ENCODE results near the gene SHB. TPM values are rescaled to one million over a fixed set of nuclear protein-coding genes. Genes with fewer than 3 reads are reported as not detected.
A peak's percentile ranks its signal among the peaks of the same experiment; 100 is the strongest.

SHB gene
- total RNA-seq, 1 donor: 19.9 TPM

GRCh38 chr9:38019731-38020130 lies 49.3 kb downstream of the SHB start:
- no peak for DNase-seq (ENCODE audit: low read depth)
- TF ChIP-seq, protein P1, sequence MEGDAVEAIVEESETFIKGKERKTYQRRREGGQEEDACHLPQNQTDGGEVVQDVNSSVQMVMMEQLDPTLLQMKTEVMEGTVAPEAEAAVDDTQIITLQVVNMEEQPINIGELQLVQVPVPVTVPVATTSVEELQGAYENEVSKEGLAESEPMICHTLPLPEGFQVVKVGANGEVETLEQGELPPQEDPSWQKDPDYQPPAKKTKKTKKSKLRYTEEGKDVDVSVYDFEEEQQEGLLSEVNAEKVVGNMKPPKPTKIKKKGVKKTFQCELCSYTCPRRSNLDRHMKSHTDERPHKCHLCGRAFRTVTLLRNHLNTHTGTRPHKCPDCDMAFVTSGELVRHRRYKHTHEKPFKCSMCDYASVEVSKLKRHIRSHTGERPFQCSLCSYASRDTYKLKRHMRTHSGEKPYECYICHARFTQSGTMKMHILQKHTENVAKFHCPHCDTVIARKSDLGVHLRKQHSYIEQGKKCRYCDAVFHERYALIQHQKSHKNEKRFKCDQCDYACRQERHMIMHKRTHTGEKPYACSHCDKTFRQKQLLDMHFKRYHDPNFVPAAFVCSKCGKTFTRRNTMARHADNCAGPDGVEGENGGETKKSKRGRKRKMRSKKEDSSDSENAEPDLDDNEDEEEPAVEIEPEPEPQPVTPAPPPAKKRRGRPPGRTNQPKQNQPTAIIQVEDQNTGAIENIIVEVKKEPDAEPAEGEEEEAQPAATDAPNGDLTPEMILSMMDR (IDR thresholded peaks at IDR 0.05; ENCODE audit: insufficient read depth, low read depth, low read length): no peak

GRCh38 chr9:38018958-38019602 lies 49.9 kb downstream of the SHB start:
- TF ChIP-seq, protein P1 (IDR thresholded peaks at IDR 0.05; ENCODE audit: insufficient read depth, low read depth, low read length): no peak
- no peak overlapping the region for H3K4me3 ChIP-seq (ENCODE audit: low read depth, low read length)
- peak; percentile 71 for DNase-seq (ENCODE audit: low read depth)

More at GRCh38 chr9:38019731-38020130, 49.3 kb downstream of the SHB start:
- no peak overlapping the region for H3K4me3 ChIP-seq (ENCODE audit: low read depth, low read length)

- H3K4me3 ChIP-seq (ENCODE audit: low read depth, low read length): no peak overlapping the region
- TF ChIP-seq, protein P1 (IDR thresholded peaks at IDR 0.05; ENCODE audit: insufficient read depth, low read depth, low read length): no peak
- no peak for DNase-seq (ENCODE audit: low read depth)
These were observed 50.6 kb downstream of the SHB start for GRCh38 chr9:38018241-38018957.

DNA sequence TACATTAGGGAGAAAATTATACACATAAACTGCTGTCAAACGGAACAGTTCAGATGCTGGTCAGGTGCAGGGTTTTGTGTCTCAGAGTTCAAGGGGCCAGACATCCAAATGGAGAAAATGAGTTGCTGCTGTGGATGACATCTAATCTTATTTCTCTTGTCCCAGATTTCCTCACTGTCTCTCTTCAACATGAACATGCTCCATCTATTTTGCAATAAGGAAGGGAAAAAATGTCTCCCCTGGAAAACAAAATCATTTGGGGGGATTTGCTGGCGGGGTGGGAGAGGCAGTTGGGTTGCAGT lies 51.2 kb downstream of the SHB start:
- no peak overlapping the region for H3K4me3 ChIP-seq (ENCODE audit: low read depth, low read length)
- DNase-seq (ENCODE audit: low read depth): no peak
- TF ChIP-seq, protein P1 (IDR thresholded peaks at IDR 0.05; ENCODE audit: insufficient read depth, low read depth, low read length): no peak

DNA sequence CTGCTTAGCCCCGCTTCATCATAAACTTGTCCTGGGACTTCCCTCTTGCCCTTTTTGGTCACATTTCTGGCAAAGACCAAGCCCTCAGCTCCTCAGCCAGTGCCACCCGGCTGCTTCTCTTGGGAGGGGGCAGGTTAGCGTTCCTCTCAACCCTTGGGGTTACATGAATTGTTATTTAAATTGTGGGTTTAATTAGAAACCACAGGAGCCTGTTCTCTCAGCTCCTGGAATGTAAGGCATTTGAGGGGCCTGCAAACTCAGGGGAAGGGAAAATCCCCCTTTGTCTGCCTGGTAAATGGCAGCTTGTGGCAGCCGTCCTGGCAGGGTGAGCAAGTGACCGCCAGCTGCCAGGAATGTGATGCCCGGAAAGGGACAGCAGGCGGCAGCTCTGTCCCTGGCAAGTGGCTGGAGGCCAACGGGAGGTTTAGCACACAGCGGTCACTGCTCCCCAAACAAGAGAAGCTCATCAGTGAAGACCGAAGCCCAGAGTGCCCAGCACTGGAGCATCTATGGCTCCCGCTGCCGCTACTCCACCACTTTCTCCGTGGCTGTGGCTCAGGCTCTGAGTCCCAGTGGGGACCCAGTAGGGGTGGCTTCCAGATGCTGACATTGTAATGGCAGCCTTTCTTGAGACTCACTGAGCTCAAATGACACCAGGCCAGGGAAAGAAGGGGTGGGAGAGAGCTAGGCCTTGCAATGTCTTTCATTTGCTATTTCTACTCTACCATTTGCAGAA lies 51.7 kb downstream of the SHB start:
- TF ChIP-seq, protein P1 (IDR thresholded peaks at IDR 0.05; ENCODE audit: insufficient read depth, low read depth, low read length): no peak
- DNase-seq (ENCODE audit: low read depth): no peak
- H3K4me3 ChIP-seq (ENCODE audit: low read depth, low read length): no peak overlapping the region

DNA sequence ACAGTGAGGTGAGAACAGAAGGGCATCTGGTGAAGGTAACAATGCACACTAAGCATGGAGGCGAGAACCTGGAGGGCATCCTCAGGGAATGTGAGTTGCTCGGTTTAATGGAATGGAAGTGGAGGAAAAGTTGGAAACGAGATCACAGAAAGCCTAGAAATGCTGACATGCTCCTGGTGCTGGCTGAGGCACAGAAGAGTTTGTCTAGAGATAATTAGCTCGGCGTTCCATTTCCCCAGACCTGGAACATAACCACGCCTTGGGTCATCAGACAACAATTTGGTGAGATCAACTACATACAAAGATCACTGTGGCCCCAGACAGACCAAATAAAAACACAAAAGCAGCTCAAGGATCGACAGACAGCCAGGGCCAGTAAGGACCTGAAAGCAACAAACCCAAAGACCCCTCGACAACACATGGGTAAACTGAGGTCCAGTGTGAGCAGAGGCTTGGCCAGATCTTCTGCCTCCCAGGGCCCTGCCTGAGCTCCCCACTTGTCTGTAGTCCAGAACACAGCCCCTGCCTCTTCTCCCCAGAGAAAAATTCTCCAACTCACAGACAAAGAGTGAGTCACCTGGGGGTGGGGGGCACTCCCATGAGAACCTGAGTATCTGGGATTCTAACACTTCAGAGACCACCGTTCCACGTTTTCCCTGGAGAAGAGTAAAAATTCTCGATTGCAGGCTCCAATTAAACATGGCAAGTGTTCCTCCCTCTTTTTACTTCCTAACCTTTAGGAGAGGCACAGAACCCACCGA lies 52.5 kb downstream of the SHB start:
- TF ChIP-seq, protein P1 (IDR thresholded peaks at IDR 0.05; ENCODE audit: insufficient read depth, low read depth, low read length): no peak
- peak; percentile 68 for DNase-seq (ENCODE audit: low read depth)
- H3K4me3 ChIP-seq (ENCODE audit: low read depth, low read length): no peak overlapping the region
